Type B pancreatic cell (in vitro differentiated cells): ENCODE measurements around the gene CDH10. TPM values are rescaled to one million over a fixed set of nuclear protein-coding genes. Genes with fewer than 3 reads are reported as not detected.

Source experiments
- DNase-seq: peaks from one replicate; pipeline ENCODE4 v3.0.0; 2021; ENCODE audit warnings: mixed read lengths; ENCODE audit not compliant: unreplicated experiment; ENCODE audit errors: extremely low spot score
- H3K27ac Mint-ChIP-seq: 2 replicates; pipeline ENCODE4 v1.8.0; 2021; ENCODE audit warnings: mild to moderate bottlenecking, mixed read lengths
- H3K27me3 Mint-ChIP-seq: 2 replicates; pipeline ENCODE4 v1.8.0; 2021; ENCODE audit warnings: mixed read lengths
- H3K36me3 Mint-ChIP-seq: 2 replicates; pipeline ENCODE4 v1.8.0; 2021; ENCODE audit warnings: mixed read lengths
- H3K4me1 Mint-ChIP-seq: one replicate; pipeline ENCODE4 v1.8.0; 2021; ENCODE audit warnings: mixed read lengths; ENCODE audit not compliant: unreplicated experiment
- H3K4me3 Mint-ChIP-seq: 2 replicates; pipeline ENCODE4 v1.8.0; 2021; ENCODE audit warnings: mild to moderate bottlenecking, mixed read lengths
- H3K9me3 Mint-ChIP-seq: 2 replicates; pipeline ENCODE4 v1.8.0; 2021; ENCODE audit warnings: mixed read lengths
- total RNA-seq: library from RNA; stranded (reverse); gene quantifications from 2 replicates; pipeline ENCODE4 v1.2.1, GENCODE V29; 2021; ENCODE audit warnings: low replicate concordance
- TF ChIP-seq, protein P1 (sequence below): fragments of 200-600 bp; sonication (generic); conservative IDR thresholded peaks from 2 replicates; pipeline ENCODE4 v1.5.0; 2021; ENCODE audit warnings: antibody characterized with exemption, mild to moderate bottlenecking

The CDH10 gene
- total RNA-seq, 1 donor from 2014 or later = 14.2 TPM

DNA sequence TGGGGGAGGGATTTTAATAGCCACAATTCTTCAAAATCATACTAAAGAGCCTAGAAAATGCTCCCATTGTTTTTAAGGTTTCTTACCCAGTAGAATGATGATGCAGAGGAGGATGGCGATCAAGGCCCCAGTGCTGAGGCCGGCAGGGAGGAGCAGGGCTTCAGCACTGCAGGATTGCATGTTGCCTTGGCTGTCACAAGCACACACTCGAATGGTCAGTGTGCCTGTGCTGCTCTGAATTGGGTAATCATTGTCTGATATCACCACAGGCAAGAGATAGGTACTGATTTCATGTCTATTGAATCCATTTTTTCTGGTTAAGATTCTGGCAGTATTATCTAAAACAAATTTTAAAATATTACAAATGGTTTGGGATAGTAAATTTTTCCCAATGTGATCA lies 153.3 kb downstream of the CDH10 start:
- TF ChIP-seq, protein P1, sequence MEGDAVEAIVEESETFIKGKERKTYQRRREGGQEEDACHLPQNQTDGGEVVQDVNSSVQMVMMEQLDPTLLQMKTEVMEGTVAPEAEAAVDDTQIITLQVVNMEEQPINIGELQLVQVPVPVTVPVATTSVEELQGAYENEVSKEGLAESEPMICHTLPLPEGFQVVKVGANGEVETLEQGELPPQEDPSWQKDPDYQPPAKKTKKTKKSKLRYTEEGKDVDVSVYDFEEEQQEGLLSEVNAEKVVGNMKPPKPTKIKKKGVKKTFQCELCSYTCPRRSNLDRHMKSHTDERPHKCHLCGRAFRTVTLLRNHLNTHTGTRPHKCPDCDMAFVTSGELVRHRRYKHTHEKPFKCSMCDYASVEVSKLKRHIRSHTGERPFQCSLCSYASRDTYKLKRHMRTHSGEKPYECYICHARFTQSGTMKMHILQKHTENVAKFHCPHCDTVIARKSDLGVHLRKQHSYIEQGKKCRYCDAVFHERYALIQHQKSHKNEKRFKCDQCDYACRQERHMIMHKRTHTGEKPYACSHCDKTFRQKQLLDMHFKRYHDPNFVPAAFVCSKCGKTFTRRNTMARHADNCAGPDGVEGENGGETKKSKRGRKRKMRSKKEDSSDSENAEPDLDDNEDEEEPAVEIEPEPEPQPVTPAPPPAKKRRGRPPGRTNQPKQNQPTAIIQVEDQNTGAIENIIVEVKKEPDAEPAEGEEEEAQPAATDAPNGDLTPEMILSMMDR = no peak
- peaks cover 4% of the 10 kb centered on the region for H3K4me1 Mint-ChIP-seq
- no peak for DNase-seq

GRCh38 chr5:24487368-24488229 lies 157.2 kb downstream of the CDH10 start:
- Mint-ChIP-seq H3K27ac (no peak overlapping the region), H3K9me3 (no peaks in the 10 kb centered on the region), H3K27me3 (no peaks in the 10 kb centered on the region), H3K4me1 (no peaks in the 10 kb centered on the region), H3K4me3 (no peak overlapping the region), H3K36me3 (peaks cover 7% of the 10 kb centered on the region)
- TF ChIP-seq, protein P1 = no peak
- no peak for DNase-seq

More for the DNA sequence above, 153.3 kb downstream of the CDH10 start:
- no peak overlapping the region for H3K27ac Mint-ChIP-seq
- no peaks in the 10 kb centered on the region for H3K27me3 Mint-ChIP-seq
- no peak overlapping the region for H3K4me3 Mint-ChIP-seq
- peaks cover 7% of the 10 kb centered on the region for H3K36me3 Mint-ChIP-seq
- H3K9me3 Mint-ChIP-seq = no peaks in the 10 kb centered on the region

DNA sequence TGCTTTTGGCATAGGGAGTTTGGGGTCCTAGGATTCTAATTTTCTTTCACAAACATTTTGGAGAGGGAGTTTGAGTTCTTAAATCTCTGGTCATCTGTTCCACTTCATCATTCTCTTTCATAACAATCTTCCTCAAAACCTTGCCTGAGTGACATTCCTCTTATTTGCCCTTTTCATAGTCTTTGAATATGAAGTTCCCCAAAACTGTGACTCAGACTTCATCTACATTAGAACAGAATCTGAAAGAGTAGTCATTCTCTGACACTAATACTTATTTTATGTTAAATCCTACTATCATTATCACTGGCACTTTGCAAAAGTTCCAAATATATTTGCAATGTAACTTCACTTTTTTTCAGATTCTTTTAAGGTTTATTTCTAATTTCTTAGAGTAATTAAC lies 163.8 kb downstream of the CDH10 start:
- no peak for DNase-seq
- H3K4me1 Mint-ChIP-seq = no peaks in the 10 kb centered on the region
- H3K27me3 Mint-ChIP-seq = no peaks in the 10 kb centered on the region
- no peaks in the 10 kb centered on the region for H3K9me3 Mint-ChIP-seq
- no peaks in the 10 kb centered on the region for H3K36me3 Mint-ChIP-seq
- no peak overlapping the region for H3K27ac Mint-ChIP-seq
- TF ChIP-seq, protein P1 = no peak
- H3K4me3 Mint-ChIP-seq = no peak overlapping the region

DNA sequence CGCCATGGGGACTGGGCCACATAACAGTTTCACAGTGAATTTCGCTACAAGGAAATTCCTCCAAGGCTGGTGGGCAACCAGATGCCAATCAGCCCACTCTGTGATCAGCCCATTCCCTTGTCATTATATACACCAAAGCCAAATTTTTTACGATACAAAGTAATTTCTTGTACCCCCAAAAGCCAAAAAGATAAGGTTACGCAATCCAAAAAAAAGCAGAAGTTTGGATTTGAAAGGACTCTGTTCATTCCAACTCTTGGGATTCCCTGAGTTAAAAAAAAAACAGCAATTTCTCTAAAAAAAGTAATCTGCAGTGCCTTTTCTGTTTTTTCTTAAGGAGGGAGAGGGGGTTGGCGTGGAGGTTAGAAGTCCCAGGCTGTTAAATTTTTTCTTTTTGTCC lies 166.8 kb downstream of the CDH10 start:
- H3K27me3 Mint-ChIP-seq = no peaks in the 10 kb centered on the region
- H3K27ac Mint-ChIP-seq = no peak overlapping the region
- H3K4me3 Mint-ChIP-seq = no peak overlapping the region
- TF ChIP-seq, protein P1 = no peak
- no peak for DNase-seq
- no peaks in the 10 kb centered on the region for H3K9me3 Mint-ChIP-seq
- no peaks in the 10 kb centered on the region for H3K36me3 Mint-ChIP-seq
- H3K4me1 Mint-ChIP-seq = no peaks in the 10 kb centered on the region

DNA sequence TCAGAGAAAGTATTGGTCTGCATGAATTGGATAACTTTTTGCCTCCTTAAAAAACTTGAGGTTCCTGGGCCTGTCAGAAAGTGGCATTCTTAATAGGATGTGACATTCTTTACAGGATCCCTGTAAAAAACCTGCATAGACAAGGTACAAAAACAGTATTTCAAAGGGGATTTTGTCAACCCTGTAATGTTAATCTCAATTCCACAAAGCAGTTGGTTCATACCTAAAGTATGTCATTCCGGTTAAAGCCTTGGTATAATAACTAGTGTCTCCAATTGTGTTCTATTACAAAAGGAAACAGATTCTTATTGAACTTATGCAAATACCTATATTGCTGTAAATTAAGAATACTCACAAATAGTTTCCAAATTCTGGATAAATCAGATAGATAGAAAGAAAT lies 169.7 kb downstream of the CDH10 start:
- Mint-ChIP-seq H3K36me3 (no peaks in the 10 kb centered on the region), H3K27ac (no peak overlapping the region), H3K4me1 (no peaks in the 10 kb centered on the region), H3K9me3 (no peaks in the 10 kb centered on the region), H3K4me3 (no peak overlapping the region), H3K27me3 (no peaks in the 10 kb centered on the region)
- TF ChIP-seq, protein P1 = no peak
- no peak for DNase-seq
